NCI-H1048 (cell line): ENCODE data around the gene ARL5B.
A peak's percentile ranks its signal among the peaks of the same experiment; 100 is the strongest.
"Not testable (repeated sequence)": the region's sequence is repeated elsewhere in the genome, so short reads cannot be mapped to it uniquely, and the experiment has no call there.

Source experiments
- DNase-seq: peaks from one replicate; lab custom pipeline; 2025; lab: John Stamatoyannopoulos, UW

ARL5B gene

GRCh38 chr10:18659125-18659818 is at the start of gene ARL5B:
Gene ARL5B, plus strand, starts transcription at chr10:18659431. Its CDS starts 207 bp downstream, at chr10:18659638.
- DNase-seq: peak; percentile 89

- DNase-seq: no peak
These were observed 48.7 kb upstream of the ARL5B start for GRCh38 chr10:18610517-18610916.

GRCh38 chr10:18611168-18611567 is 48.1 kb upstream of the ARL5B start:
- DNase-seq: no peak

- no peak for DNase-seq
These were observed 43.6 kb upstream of the ARL5B start for GRCh38 chr10:18615618-18616017.

GRCh38 chr10:18616337-18616736 is 42.9 kb upstream of the ARL5B start:
- DNase-seq: no peak

- DNase-seq: no peak
These were observed 40.2 kb upstream of the ARL5B start for GRCh38 chr10:18619016-18619415.

GRCh38 chr10:18620856-18621255 is 38.4 kb upstream of the ARL5B start:
- DNase-seq: no peak

- DNase-seq: not testable (repeated sequence)
These were observed 35.6 kb upstream of the ARL5B start for GRCh38 chr10:18623671-18624070.

GRCh38 chr10:18625886-18626285 is 33.3 kb upstream of the ARL5B start:
- no peak for DNase-seq

GRCh38 chr10:18627452-18628018 is 31.7 kb upstream of the ARL5B start:
- not testable (repeated sequence) for DNase-seq

- DNase-seq: not testable (repeated sequence)
These were observed 26.7 kb upstream of the ARL5B start for GRCh38 chr10:18632500-18632899.

GRCh38 chr10:18635995-18636394 is 23.2 kb upstream of the ARL5B start:
- no peak for DNase-seq

GRCh38 chr10:18637400-18637799 is 21.8 kb upstream of the ARL5B start:
- not testable (repeated sequence) for DNase-seq

- DNase-seq: not testable (repeated sequence)
These were observed 19.5 kb upstream of the ARL5B start for GRCh38 chr10:18639719-18640118.

- DNase-seq: no peak
These were observed 12.1 kb upstream of the ARL5B start for GRCh38 chr10:18647151-18647550.

- no peak for DNase-seq
These were observed 11.3 kb upstream of the ARL5B start for GRCh38 chr10:18647945-18648344.

- DNase-seq: no peak
These were observed 9.8 kb upstream of the ARL5B start for GRCh38 chr10:18649364-18649959.

- no peak for DNase-seq
These were observed 8.7 kb upstream of the ARL5B start for GRCh38 chr10:18650404-18650997.

- peak; percentile 61 for DNase-seq
These were observed 7.8 kb upstream of the ARL5B start, which contains the start of gene NSUN6 for GRCh38 chr10:18651324-18652007. Gene NSUN6, minus strand, starts transcription at chr10:18651587. Its CDS starts 384 bp downstream, at chr10:18651203.

- no peak for DNase-seq
These were observed 6.1 kb upstream of the ARL5B start for GRCh38 chr10:18653112-18653511.

GRCh38 chr10:18656724-18657123 is 2.5 kb upstream of the ARL5B start:
- no peak for DNase-seq
